ENCODE results near the gene SNAPIN.

Gene SNAPIN

DNA sequence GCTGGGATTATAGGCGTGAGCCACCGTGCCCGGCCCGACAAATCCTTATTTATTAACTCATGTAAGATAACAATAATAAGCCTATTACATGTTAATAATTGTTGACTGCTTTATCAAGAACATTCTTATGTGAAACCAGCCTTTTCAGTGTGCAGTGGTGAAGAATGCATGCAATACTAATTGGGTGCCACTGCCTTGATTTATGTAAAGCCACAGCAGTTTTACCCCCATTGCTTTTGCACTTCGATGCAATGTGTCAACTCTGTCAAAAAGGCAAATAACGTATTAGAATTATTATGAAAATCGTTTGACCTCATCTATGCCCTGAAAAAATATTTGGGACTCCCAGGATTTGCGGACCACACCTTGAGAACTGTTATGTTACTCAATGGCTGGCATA is 38.2 kb downstream of the SNAPIN start:
- H4K8ac ChIP-seq (ENCODE audit: low read depth, low read length): no peak overlapping the region
- no peak overlapping the region for H2AFZ ChIP-seq (ENCODE audit: low read length)
- no peaks in the 10 kb centered on the region for H3K9me3 ChIP-seq (replicated peaks in 1 of 2; ENCODE audit: control insufficient read depth in 2 of 2, insufficient read depth in 1 of 2, low read depth in 1 of 2, low read length in 2 of 2)
- no peak overlapping the region for H2BK120ac ChIP-seq (ENCODE audit: low read depth, low read length)
- no CpG with 5 or more reads among the region's 8 CpGs for WGBS, 2 donors (ENCODE audit: extremely low coverage in 2 of 2, insufficient read length in 2 of 2, insufficient replicate concordance in 1 of 2)
- H2BK15ac ChIP-seq (ENCODE audit: low read length): no peak overlapping the region
- no peak overlapping the region for H2AK5ac ChIP-seq (ENCODE audit: low read depth, low read length)
- H4K91ac ChIP-seq (ENCODE audit: low read depth, low read length, poor library complexity): no peak overlapping the region
- no peak overlapping the region for H3K27ac ChIP-seq (replicated peaks; ENCODE audit: low read length)
- no peak for DNase-seq (ENCODE audit: low spot score)
- H3K14ac ChIP-seq (ENCODE audit: low read length): no peak overlapping the region
- H3K36me3 ChIP-seq (replicated peaks in 1 of 2; ENCODE audit: control insufficient read depth in 2 of 2, insufficient read depth in 2 of 2, low read length in 2 of 2): no peaks in the 10 kb centered on the region
- peaks cover 11 to 17% of the 10 kb centered on the region in 2 donors for H3K4me1 ChIP-seq (ENCODE audit: control insufficient read depth in 2 of 2, insufficient read depth in 1 of 2, low read depth in 1 of 2, low read length in 2 of 2)
- no peak overlapping the region for H3K4me3 ChIP-seq (ENCODE audit: low read length in 2 of 2)
- H2BK5ac ChIP-seq (ENCODE audit: low read length): no peak overlapping the region
- no peak overlapping the region for H3K4me2 ChIP-seq (ENCODE audit: insufficient read depth, low read length, poor library complexity, severe bottlenecking)
- no peak overlapping the region for H2BK12ac ChIP-seq (ENCODE audit: low read length)
- peaks cover 0 to 15% (median 0%) of the 10 kb centered on the region in 3 experiments for H3K27me3 ChIP-seq (ENCODE audit: control insufficient read depth in 3 of 3, insufficient read depth in 3 of 3, low read depth in 1 of 3, low read length in 3 of 3)
- H3K79me1 ChIP-seq (ENCODE audit: low read depth, low read length): no peaks in the 10 kb centered on the region
- no peak overlapping the region for H3K23ac ChIP-seq (ENCODE audit: low read depth, low read length, poor library complexity)
- no peak overlapping the region for H3K4ac ChIP-seq (ENCODE audit: low read length)
- H3K9ac ChIP-seq (ENCODE audit: low read depth, low read length, poor library complexity): no peak overlapping the region
- no peak overlapping the region for H3K18ac ChIP-seq (ENCODE audit: low read length)

DNA sequence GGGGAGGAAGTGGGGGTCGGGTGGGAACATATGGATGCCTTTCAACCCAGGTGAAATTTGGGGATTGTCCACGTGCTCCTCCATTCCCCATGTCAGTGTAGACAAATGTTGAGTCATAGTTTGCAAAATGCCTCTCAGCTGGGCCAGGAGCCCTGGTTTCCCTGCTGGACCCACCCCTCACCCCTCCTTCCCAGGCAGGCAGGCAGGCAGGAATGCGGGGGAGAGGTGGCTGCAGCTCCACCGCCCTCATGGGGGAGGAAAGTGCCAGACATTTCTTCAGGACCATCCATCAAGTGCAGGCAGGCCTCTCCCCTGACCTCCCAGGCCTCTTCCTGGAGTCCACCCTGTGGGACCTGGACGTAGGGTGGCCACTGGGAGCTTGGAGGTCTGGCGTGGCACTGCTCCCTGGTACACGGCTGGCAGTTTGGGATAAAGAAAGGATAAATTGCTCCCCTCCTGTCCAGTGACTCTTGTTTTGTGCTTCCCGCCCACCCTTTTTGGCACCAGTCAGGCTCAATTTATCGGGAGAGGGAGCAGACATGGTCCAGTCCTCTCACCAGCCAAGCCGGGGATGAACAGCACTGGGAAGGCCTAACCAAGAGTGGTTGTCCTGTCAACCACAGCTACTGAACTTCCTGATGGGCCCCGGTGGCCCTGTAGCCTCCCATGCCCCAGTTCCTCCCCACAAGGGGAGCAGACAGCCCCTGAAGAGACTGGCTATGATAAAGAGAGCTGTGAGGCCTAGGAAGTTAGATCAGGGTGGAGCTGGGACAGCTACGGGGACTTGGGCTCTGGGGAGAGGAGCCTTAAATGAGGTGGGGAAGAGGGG is 38.9 kb downstream of the SNAPIN start:
- H3K4me3 ChIP-seq (ENCODE audit: low read length in 2 of 2): no peak overlapping the region
- no CpG with 5 or more reads among the region's 12 CpGs for WGBS, 2 donors (ENCODE audit: extremely low coverage in 2 of 2, insufficient read length in 2 of 2, insufficient replicate concordance in 1 of 2)
- no peak overlapping the region for H3K9ac ChIP-seq (ENCODE audit: low read depth, low read length, poor library complexity)
- peak overlapping the region; percentile 90 for H2AFZ ChIP-seq (ENCODE audit: low read length)
- H3K9me3 ChIP-seq (replicated peaks in 1 of 2; ENCODE audit: control insufficient read depth in 2 of 2, insufficient read depth in 1 of 2, low read depth in 1 of 2, low read length in 2 of 2): no peaks in the 10 kb centered on the region
- DNase-seq (ENCODE audit: low spot score): no peak
- no peak overlapping the region for H3K23ac ChIP-seq (ENCODE audit: low read depth, low read length, poor library complexity)
- H3K14ac ChIP-seq (ENCODE audit: low read length): no peak overlapping the region
- H3K36me3 ChIP-seq (replicated peaks in 1 of 2; ENCODE audit: control insufficient read depth in 2 of 2, insufficient read depth in 2 of 2, low read length in 2 of 2): no peaks in the 10 kb centered on the region
- no peaks in the 10 kb centered on the region for H3K79me1 ChIP-seq (ENCODE audit: low read depth, low read length)
- peak overlapping the region; percentile 66 for H3K18ac ChIP-seq (ENCODE audit: low read length)
- H3K4ac ChIP-seq (ENCODE audit: low read length): no peak overlapping the region
- H2BK12ac ChIP-seq (ENCODE audit: low read length): no peak overlapping the region
- no peak overlapping the region for H2BK120ac ChIP-seq (ENCODE audit: low read depth, low read length)
- no peak overlapping the region for H2AK5ac ChIP-seq (ENCODE audit: low read depth, low read length)
- H4K8ac ChIP-seq (ENCODE audit: low read depth, low read length): peak overlapping the region; percentile 77
- no peak overlapping the region for H4K91ac ChIP-seq (ENCODE audit: low read depth, low read length, poor library complexity)
- H2BK5ac ChIP-seq (ENCODE audit: low read length): no peak overlapping the region
- peak overlapping the region; percentile 80 for H2BK15ac ChIP-seq (ENCODE audit: low read length)
- peaks cover 0 to 9% (median 0%) of the 10 kb centered on the region in 3 experiments for H3K27me3 ChIP-seq (ENCODE audit: control insufficient read depth in 3 of 3, insufficient read depth in 3 of 3, low read depth in 1 of 3, low read length in 3 of 3)
- H3K4me2 ChIP-seq (ENCODE audit: insufficient read depth, low read length, poor library complexity, severe bottlenecking): no peak overlapping the region
- no peak overlapping the region for H3K27ac ChIP-seq (replicated peaks; ENCODE audit: low read length)
- H3K4me1 ChIP-seq (ENCODE audit: control insufficient read depth in 2 of 2, insufficient read depth in 1 of 2, low read depth in 1 of 2, low read length in 2 of 2): peaks cover 11 to 17% of the 10 kb centered on the region in 2 donors

DNA sequence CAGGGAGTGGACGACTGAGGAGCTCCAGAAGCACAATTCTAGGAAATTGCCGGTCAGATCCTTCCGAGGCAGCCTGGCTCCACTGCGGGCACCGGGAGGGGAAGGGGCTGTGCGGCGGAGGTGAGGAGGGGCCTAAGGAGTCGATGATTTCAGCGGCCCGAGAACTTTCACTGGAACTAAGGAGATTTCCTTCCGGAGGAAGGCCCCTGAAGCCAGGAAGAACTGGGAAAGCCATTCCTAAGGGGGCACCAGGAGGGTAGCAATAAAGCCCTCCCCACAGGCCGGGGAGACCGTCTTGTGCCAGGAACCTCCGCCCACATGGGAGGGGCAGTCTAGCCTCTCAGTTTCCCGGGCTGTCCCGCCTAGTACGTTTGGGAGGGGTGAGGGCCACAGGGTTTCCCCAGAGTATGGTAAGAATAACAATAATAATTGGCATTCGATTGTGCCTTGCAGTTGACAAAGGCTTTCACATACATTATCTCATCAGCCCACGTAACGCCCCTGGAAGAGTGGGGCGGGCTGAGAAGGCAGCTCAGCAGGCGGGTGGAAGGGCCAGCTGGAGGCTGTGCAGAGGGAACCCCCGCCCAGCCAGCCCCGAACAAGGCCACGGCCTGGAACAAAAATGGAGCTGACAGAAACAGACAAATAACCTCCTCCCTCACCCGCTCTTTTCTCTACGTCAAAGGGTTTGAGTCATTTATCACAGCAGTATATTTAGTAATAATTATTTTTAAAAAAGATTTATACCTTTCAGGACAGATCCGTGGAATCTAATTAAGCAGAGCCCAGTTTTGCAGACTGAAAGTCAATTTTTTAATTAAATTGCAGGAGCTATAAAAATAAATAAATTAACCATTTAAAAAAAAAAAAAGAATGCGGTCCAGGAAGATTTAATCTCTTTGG is 39.8 kb downstream of the SNAPIN start:
- H3K27me3 ChIP-seq (ENCODE audit: control insufficient read depth in 3 of 3, insufficient read depth in 3 of 3, low read depth in 1 of 3, low read length in 3 of 3): peaks cover 0 to 5% (median 0%) of the 10 kb centered on the region in 3 experiments
- no peaks in the 10 kb centered on the region for H3K36me3 ChIP-seq (replicated peaks in 1 of 2; ENCODE audit: control insufficient read depth in 2 of 2, insufficient read depth in 2 of 2, low read length in 2 of 2)
- peak overlapping the region; percentile 80 for H2BK15ac ChIP-seq (ENCODE audit: low read length)
- no peak for DNase-seq (ENCODE audit: low spot score)
- no peak overlapping the region for H3K27ac ChIP-seq (replicated peaks; ENCODE audit: low read length)
- peak overlapping the region; percentile 59 for H4K91ac ChIP-seq (ENCODE audit: low read depth, low read length, poor library complexity)
- H3K9me3 ChIP-seq (replicated peaks in 1 of 2; ENCODE audit: control insufficient read depth in 2 of 2, insufficient read depth in 1 of 2, low read depth in 1 of 2, low read length in 2 of 2): no peaks in the 10 kb centered on the region
- H2AFZ ChIP-seq (ENCODE audit: low read length): peak overlapping the region; percentile 90
- H2BK5ac ChIP-seq (ENCODE audit: low read length): no peak overlapping the region
- no peak overlapping the region for H3K14ac ChIP-seq (ENCODE audit: low read length)
- no peaks in the 10 kb centered on the region for H3K79me1 ChIP-seq (ENCODE audit: low read depth, low read length)
- no CpG with 5 or more reads among the region's 29 CpGs for WGBS, 2 donors (ENCODE audit: extremely low coverage in 2 of 2, insufficient read length in 2 of 2, insufficient replicate concordance in 1 of 2)
- H2BK120ac ChIP-seq (ENCODE audit: low read depth, low read length): no peak overlapping the region
- H4K8ac ChIP-seq (ENCODE audit: low read depth, low read length): no peak overlapping the region
- H3K4me3 ChIP-seq (ENCODE audit: low read length in 2 of 2): no peak overlapping the region
- peak overlapping the region; percentile 93 for H3K4ac ChIP-seq (ENCODE audit: low read length)
- peak overlapping the region; percentile 21 for H3K4me2 ChIP-seq (ENCODE audit: insufficient read depth, low read length, poor library complexity, severe bottlenecking)
- H3K9ac ChIP-seq (ENCODE audit: low read depth, low read length, poor library complexity): peak overlapping the region; percentile 60
- H2BK12ac ChIP-seq (ENCODE audit: low read length): no peak overlapping the region
- H3K4me1 ChIP-seq (ENCODE audit: control insufficient read depth in 2 of 2, insufficient read depth in 1 of 2, low read depth in 1 of 2, low read length in 2 of 2): peaks cover 11 to 17% of the 10 kb centered on the region in 2 donors
- no peak overlapping the region for H3K23ac ChIP-seq (ENCODE audit: low read depth, low read length, poor library complexity)
- H3K18ac ChIP-seq (ENCODE audit: low read length): peak overlapping the region; percentile 67
- no peak overlapping the region for H2AK5ac ChIP-seq (ENCODE audit: low read depth, low read length)

Data from neuronal stem cell (in vitro differentiated cells).